ENCODE measurements around the gene MGAT4A.
"Not testable (repeated sequence)": the region's sequence is repeated elsewhere in the genome, so short reads cannot be mapped to it uniquely, and the experiment has no call there.

Gene MGAT4A

DNA sequence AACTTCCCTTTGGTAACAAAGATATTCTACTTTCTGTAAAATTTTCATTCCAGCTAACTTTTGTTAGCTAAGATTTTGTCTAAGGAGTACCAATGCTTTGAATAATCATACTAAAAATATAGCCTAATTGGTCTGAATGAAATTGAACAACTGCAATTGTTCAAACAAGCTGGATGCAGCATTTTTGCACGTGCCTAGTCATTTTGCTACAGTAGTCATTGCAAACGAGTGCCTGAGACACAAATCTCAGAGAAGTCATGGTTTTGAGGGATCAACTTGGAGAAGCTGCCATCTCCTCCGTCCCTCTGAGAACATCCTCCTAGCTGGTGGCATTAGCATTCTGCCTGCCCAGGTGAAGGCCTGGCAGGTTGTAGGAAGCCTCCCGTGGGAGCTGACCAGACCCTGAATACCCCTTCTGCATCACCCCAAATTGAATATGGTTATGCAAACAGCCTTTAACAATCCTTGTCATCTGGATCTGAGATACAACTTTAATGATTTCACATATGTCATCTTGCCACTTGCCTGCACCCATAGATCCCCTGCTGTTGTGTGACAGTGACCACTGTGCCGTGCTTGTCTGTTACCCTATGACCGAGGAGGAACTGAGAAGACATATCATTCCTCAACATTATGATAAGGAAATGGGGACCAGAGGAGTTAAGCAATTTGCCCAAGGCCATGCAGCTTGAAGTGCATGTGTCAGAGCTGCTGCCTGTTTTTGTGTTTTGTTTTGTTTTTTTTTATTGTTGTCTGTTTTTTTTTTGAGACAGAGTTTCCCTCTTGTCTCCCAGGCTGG, 29.1 kb upstream of the MGAT4A start:
- no peak for DNase-seq (ENCODE audit: low spot score)

- DNase-seq (ENCODE audit: low spot score) = no peak
These were observed 28.4 kb upstream of the MGAT4A start for GRCh38 chr2:98759338-98759737.

- peak; percentile 94 for DNase-seq (ENCODE audit: low spot score)
These were observed 27.0 kb upstream of the MGAT4A start for GRCh38 chr2:98757904-98758421.

DNA sequence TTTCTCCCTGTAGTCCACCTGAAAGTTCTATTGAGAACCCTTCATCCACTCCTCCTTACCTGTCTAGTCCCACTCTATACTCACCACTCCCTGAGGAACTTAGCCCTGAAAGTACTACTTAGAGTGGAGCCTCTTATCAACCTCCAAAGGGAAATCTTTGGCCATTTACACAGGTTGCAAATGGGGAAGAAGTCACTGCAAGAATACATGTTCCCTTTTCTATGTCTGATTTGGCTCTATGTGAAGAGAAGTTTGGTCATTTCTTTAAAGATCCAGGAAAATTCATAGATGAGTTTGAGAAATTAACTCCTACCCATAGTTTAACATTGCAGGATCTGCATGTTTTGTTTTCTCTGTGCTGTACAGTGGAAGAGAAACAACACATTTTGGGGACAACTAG, 22.9 kb upstream of the MGAT4A start:
- no peak for DNase-seq (ENCODE audit: low spot score)

DNA sequence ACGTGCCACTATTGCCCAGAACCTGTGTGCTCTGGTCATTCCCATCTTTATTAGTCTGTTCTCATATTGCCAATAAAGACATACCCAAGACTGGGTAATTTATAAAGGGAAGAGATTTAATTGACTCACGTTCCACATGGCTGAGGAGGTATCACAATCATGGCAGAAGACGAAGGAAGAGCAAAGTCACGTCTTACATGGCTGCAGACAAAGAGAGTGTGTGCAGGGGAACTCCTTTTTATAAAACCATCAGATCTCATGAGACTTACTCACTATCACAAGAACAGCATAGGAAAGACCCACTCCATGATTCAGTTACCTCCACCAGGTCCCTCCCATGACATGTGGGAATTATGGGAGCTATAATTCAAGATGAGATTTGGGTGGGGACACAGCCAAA, 21.8 kb upstream of the MGAT4A start:
- not testable (repeated sequence) for DNase-seq (ENCODE audit: low spot score)

- DNase-seq (ENCODE audit: low spot score) = no peak
These were observed 20.8 kb upstream of the MGAT4A start for GRCh38 chr2:98751748-98752147.

GRCh38 chr2:98750593-98751282, 19.8 kb upstream of the MGAT4A start:
- DNase-seq (ENCODE audit: low spot score) = no peak

DNA sequence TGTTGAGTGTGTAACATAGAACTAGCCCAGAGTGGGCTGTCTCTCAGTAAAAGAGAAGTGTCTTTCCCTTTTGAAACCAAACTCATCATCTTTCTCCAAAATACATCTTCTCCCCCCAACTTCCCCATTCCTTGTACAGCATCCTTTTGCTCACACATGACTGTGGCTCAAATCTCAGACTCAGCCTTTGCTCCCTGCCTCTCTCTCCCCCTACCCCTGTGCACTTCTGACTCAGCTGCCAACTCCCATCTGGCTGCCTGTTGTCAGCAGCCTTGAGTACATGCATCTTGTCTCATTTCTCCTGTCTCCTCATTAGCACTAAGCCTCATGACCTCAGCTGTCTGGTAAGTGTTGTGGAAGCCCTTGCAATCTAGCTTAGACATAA, 18.1 kb upstream of the MGAT4A start:
- DNase-seq (ENCODE audit: low spot score) = no peak

GRCh38 chr2:98748292-98749065, 17.5 kb upstream of the MGAT4A start:
- no peak for DNase-seq (ENCODE audit: low spot score)

GRCh38 chr2:98747888-98748287, 17.0 kb upstream of the MGAT4A start:
- DNase-seq (ENCODE audit: low spot score) = no peak

GRCh38 chr2:98746426-98746825, 15.5 kb upstream of the MGAT4A start:
- DNase-seq (ENCODE audit: low spot score) = no peak

GRCh38 chr2:98744595-98744994, 13.7 kb upstream of the MGAT4A start:
- no peak for DNase-seq (ENCODE audit: low spot score)

DNA sequence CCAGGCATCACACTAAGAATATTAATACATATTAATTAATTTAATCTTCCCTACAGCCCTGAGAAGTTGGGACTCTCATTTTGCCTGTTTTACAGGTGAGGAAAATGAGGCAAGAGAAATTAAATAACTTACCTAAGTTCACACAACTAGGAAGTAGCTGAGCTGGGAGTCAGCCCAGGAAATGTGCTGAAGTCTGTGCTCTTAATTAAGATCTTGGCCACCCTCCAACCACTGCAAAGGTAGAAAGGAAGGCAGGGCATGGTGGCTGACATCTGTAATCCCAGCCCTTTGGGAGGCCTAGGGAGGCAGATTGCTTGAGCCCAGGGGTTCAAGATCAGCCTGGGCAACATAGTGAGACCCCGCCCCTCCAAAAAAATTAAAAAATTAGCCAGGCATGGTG, 12.9 kb upstream of the MGAT4A start:
- no peak for DNase-seq (ENCODE audit: low spot score)

DNA sequence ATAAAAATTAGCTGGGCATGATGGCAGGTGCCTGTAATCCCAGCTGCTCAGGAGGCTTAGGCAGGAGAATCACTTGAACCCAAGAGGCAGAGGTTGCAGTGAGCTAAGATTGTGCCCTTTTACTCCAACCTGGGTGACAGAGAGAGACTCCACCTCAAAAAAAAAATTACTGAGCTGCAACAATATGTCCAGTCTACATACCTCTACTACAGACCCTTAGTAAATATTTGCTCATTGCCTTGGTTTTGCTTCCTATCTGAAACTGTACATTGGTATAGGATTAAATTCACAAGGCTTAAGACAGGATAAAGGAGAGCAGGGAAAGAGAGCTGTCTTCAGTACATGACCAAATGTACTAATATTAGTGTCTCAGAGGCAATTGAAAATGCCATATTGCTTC, 8.1 kb upstream of the MGAT4A start:
- no peak for DNase-seq (ENCODE audit: low spot score)

DNA sequence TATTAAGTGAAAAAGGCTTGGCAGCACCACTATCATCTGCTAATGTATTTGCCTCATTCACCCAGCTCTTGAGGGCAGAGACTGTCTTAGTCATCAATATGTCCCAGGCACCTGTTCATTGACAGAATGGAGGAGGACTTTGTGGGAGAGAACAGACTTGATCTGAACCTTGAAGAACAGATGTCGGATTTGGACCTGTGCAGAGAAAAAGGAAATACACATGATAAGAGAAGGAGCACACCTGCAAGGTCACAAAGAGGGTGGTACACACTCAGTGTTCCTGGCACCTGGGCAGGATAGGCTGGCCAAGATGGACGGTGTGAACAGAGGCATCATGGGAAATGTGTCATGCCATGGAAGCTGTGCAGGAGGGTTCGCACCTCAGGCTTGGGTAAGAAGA, 7.4 kb upstream of the MGAT4A start:
- no peak for DNase-seq (ENCODE audit: low spot score)

- no peak for DNase-seq (ENCODE audit: low spot score)
These were observed 6.9 kb upstream of the MGAT4A start for GRCh38 chr2:98737848-98738247.

GRCh38 chr2:98736464-98736889, 5.5 kb upstream of the MGAT4A start:
- no peak for DNase-seq (ENCODE audit: low spot score)

DNA sequence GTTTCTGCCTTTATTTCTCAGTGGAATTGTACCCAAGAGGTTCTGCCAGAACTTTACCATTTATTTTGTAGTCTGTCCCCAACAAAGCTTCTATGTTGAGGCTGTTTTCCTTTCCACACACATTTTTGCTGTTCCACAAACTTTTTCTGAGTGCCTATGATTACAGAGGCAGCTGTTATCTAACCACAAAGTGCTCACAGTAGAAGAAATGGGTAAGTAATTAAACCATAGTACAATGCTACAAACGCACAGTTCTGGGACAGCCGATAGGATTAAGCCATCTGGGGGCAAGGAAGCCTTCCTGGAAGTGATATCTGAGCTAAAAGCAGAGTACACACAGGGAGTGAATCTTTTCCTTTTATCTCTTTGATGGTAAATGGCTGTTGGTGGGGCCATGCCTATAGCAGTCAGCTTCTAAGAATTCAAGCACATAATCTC, 3.9 kb upstream of the MGAT4A start:
- no peak for DNase-seq (ENCODE audit: low spot score)

- DNase-seq (ENCODE audit: low spot score) = no peak
These were observed 3.2 kb upstream of the MGAT4A start for GRCh38 chr2:98734162-98734561.

DNA sequence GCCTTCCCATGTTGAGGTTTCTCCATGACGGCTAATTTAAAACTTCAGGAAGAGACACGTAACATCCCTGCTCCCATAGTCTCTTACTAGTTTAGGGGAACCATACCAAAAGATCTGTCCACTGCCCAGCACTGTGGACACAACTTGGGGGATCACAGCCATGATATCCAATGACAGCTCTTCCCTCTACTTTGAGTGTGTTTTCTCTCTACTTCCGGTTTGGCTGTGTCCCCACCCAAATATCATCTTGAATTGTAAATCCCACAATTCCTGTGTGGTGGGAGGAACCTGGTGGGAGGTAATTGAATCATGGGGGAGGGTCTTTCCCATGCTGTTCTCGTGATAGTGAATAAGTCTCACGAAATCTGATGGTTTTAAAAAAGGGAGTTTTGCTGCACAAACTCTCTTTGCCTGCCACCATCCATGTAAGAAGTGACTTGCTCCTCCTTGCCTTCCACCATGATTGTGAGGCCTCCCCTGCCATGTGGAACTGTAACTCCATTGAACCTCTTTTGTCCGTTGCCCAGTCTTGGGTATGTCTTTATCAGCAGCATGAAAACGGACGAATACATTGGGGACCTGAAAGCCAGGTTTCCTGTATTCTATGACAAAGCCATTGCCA, 1.6 kb upstream of the MGAT4A start:
- DNase-seq (ENCODE audit: low spot score) = no peak

DNA sequence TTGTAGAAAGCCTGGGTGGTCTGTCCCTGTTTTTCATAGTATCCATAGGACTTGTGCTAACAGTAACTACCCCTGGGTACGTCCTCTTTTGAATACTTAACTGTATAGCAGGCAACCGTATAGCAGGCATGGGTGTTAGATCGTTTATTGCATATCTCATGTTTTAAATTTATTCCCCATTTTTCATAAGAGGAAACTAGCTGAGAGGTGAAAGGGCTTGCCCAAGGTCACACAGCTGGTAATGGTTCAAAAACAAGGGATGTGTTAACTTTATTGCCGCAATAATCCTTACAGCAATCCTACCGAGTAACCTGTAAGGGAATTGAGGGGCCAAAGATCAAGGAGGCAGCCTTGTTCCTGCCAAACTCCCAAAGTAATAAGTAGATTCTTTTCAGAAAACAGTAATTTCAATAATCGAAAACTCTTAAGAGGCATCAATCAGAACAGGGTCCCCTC, 990 bp upstream of the MGAT4A start:
- no peak for DNase-seq (ENCODE audit: low spot score)

GRCh38 chr2:98730707-98731040, 258 bp downstream of the MGAT4A start:
- peak; percentile 40 for DNase-seq (ENCODE audit: low spot score)

Measured in AG08395 (cell line).